HEK293T (cell line): ENCODE measurements around the gene MYO9A.

Experiments
- BHLHE40 ChIP-seq: fragments of 450-650 bp; IDR thresholded peaks from 2 replicates; pipeline ENCODE4 v1.6.1; 2016; ENCODE audit warnings: mild to moderate bottlenecking, moderate library complexity, borderline replicate concordance
- FOXK2 ChIP-seq: fragments of 450-650 bp; IDR thresholded peaks from 2 replicates; pipeline ENCODE4 v1.6.1; 2016; ENCODE audit warnings: mild to moderate bottlenecking
- TARDBP ChIP-seq: fragments of 450-650 bp; IDR thresholded peaks from 2 replicates; pipeline ENCODE4 v1.6.1; 2016

GRCh38 chr15:72082176-72082575, 35.8 kb downstream of the MYO9A start:
- no peak for TF ChIP-seq BHLHE40
- TF ChIP-seq FOXK2: no peak
- TF ChIP-seq TARDBP: no peak
